ENCODE results near the gene OR2T6. TPM values are rescaled to one million over a fixed set of nuclear protein-coding genes. Genes with fewer than 3 reads are reported as not detected.
"Not testable (repeated sequence)": the region's sequence is repeated elsewhere in the genome, so short reads cannot be mapped to it uniquely, and the experiment has no call there.

The OR2T6 gene
- polyA plus RNA-seq, 3 donors: not detected

- no peak overlapping the region for H3K27ac Mint-ChIP-seq
- Histone ChIP-seq H4K20me1 (ENCODE audit: insufficient read depth, low read length) (no peaks in the 10 kb centered on the region), H3K36me3 (replicated peaks in 1 of 2; ENCODE audit: control insufficient read depth in 1 of 2, insufficient read depth in 2 of 2, low read length in 2 of 2) (no peaks in the 10 kb centered on the region), H3K27ac (ENCODE audit: low read depth in 1 of 2, low read length in 2 of 2) (no peak overlapping the region), H3K4me1 (ENCODE audit: control insufficient read depth in 1 of 2, insufficient read depth in 2 of 2, low read length in 2 of 2) (no peaks in the 10 kb centered on the region), H2AFZ (ENCODE audit: insufficient read depth, low read depth, low read length, poor library complexity, severe bottlenecking) (no peak overlapping the region), H3K4me2 (replicated peaks; ENCODE audit: extremely low read depth, low read length, poor library complexity, severe bottlenecking) (no peak overlapping the region), H3K27me3 (ENCODE audit: control insufficient read depth in 2 of 2, insufficient read depth in 2 of 2, low read length in 2 of 2) (no peaks in the 10 kb centered on the region), H3K4me3 (replicated peaks in 1 of 3; ENCODE audit: low read depth in 2 of 3, low read length in 3 of 3) (no peak overlapping the region), H3K79me2 (ENCODE audit: insufficient read depth, low read length) (no peaks in the 10 kb centered on the region), H3K9ac (ENCODE audit: insufficient read depth, low read length, poor library complexity, severe bottlenecking) (no peak overlapping the region), H3K9me3 (replicated peaks in 1 of 2; ENCODE audit: control insufficient read depth in 1 of 2, insufficient read depth in 1 of 2, low read length in 2 of 2) (peaks cover 15 to 23% of the 10 kb centered on the region in 2 donors)
- WGBS (ENCODE audit: insufficient coverage): 80% methylated on average over 1 of the region's 2 CpGs
- TF ChIP-seq CTCF (IDR thresholded peaks at IDR 0.05): no peak
- no peaks in the 10 kb centered on the region for H3K27me3 Mint-ChIP-seq (ENCODE audit: low read depth in 3 of 3)
- no peak for DNase-seq
- no peaks in the 10 kb centered on the region for H3K36me3 Mint-ChIP-seq
- intact Hi-C loops (cut with micrococcal nuclease): no loop called here
- H3K4me1 Mint-ChIP-seq: no peaks in the 10 kb centered on the region
- peaks cover 8 to 35% (median 17%) of the 10 kb centered on the region in 7 donors for H3K9me3 Mint-ChIP-seq
- H3K4me3 Mint-ChIP-seq: no peak overlapping the region
Measured at GRCh38 chr1:248417854-248418253, 42.3 kb downstream of the OR2T6 start.

- DNase-seq: no peak
- no peak for TF ChIP-seq CTCF (IDR thresholded peaks at IDR 0.05)
- Histone ChIP-seq H4K20me1 (ENCODE audit: insufficient read depth, low read length) (no peaks in the 10 kb centered on the region), H3K27ac (ENCODE audit: low read depth in 1 of 2, low read length in 2 of 2) (no peak overlapping the region), H3K4me2 (replicated peaks; ENCODE audit: extremely low read depth, low read length, poor library complexity, severe bottlenecking) (no peak overlapping the region), H3K27me3 (ENCODE audit: control insufficient read depth in 2 of 2, insufficient read depth in 2 of 2, low read length in 2 of 2) (no peaks in the 10 kb centered on the region), H3K36me3 (replicated peaks in 1 of 2; ENCODE audit: control insufficient read depth in 1 of 2, insufficient read depth in 2 of 2, low read length in 2 of 2) (no peaks in the 10 kb centered on the region), H3K9ac (ENCODE audit: insufficient read depth, low read length, poor library complexity, severe bottlenecking) (no peak overlapping the region), H2AFZ (ENCODE audit: insufficient read depth, low read depth, low read length, poor library complexity, severe bottlenecking) (no peak overlapping the region), H3K4me1 (ENCODE audit: control insufficient read depth in 1 of 2, insufficient read depth in 2 of 2, low read length in 2 of 2) (no peaks in the 10 kb centered on the region), H3K9me3 (replicated peaks in 1 of 2; ENCODE audit: control insufficient read depth in 1 of 2, insufficient read depth in 1 of 2, low read length in 2 of 2) (peaks cover 15 to 34% of the 10 kb centered on the region in 2 donors), H3K4me3 (replicated peaks in 1 of 3; ENCODE audit: low read depth in 2 of 3, low read length in 3 of 3) (no peak overlapping the region), H3K79me2 (ENCODE audit: insufficient read depth, low read length) (no peaks in the 10 kb centered on the region)
- peaks cover 8 to 35% (median 24%) of the 10 kb centered on the region in 7 donors for H3K9me3 Mint-ChIP-seq
- H3K4me3 Mint-ChIP-seq: no peak overlapping the region
- no CpG with 5 or more reads among the region's 1 CpG for WGBS (ENCODE audit: insufficient coverage)
- H3K27ac Mint-ChIP-seq: no peak overlapping the region
- no peaks in the 10 kb centered on the region for H3K36me3 Mint-ChIP-seq
- intact Hi-C loops (cut with micrococcal nuclease): no loop called here
- no peaks in the 10 kb centered on the region for H3K4me1 Mint-ChIP-seq
- H3K27me3 Mint-ChIP-seq (ENCODE audit: low read depth in 3 of 3): no peaks in the 10 kb centered on the region
Measured at GRCh38 chr1:248421384-248421783, 45.8 kb downstream of the OR2T6 start.

GRCh38 chr1:248427526-248428191 is 52.1 kb downstream of the OR2T6 start:
- H3K36me3 Mint-ChIP-seq; H3K27me3 Mint-ChIP-seq (ENCODE audit: low read depth in 3 of 3); H3K4me3 ChIP-seq (replicated peaks in 1 of 3; ENCODE audit: low read depth in 2 of 3, low read length in 3 of 3); H3K36me3 ChIP-seq (replicated peaks in 1 of 2; ENCODE audit: control insufficient read depth in 1 of 2, insufficient read depth in 2 of 2, low read length in 2 of 2); H4K20me1 ChIP-seq (ENCODE audit: insufficient read depth, low read length); H3K4me2 ChIP-seq (replicated peaks; ENCODE audit: extremely low read depth, low read length, poor library complexity, severe bottlenecking); H3K4me1 Mint-ChIP-seq; intact Hi-C loops (cut with micrococcal nuclease); H3K27ac ChIP-seq (ENCODE audit: low read depth in 1 of 2, low read length in 2 of 2); H3K27ac Mint-ChIP-seq; H3K4me1 ChIP-seq (ENCODE audit: control insufficient read depth in 1 of 2, insufficient read depth in 2 of 2, low read length in 2 of 2); H3K27me3 ChIP-seq (ENCODE audit: control insufficient read depth in 2 of 2, insufficient read depth in 2 of 2, low read length in 2 of 2); DNase-seq; H3K9ac ChIP-seq (ENCODE audit: insufficient read depth, low read length, poor library complexity, severe bottlenecking); H2AFZ ChIP-seq (ENCODE audit: insufficient read depth, low read depth, low read length, poor library complexity, severe bottlenecking); H3K79me2 ChIP-seq (ENCODE audit: insufficient read depth, low read length); H3K4me3 Mint-ChIP-seq: not testable (repeated sequence)
- WGBS (ENCODE audit: insufficient coverage): 95% methylated on average over 2 of the region's 3 CpGs
- H3K9me3 Mint-ChIP-seq: peaks cover 3 to 17% (median 7%) of the 10 kb centered on the region in 7 donors
- H3K9me3 ChIP-seq (replicated peaks in 1 of 2; ENCODE audit: control insufficient read depth in 1 of 2, insufficient read depth in 1 of 2, low read length in 2 of 2): peaks cover 2 to 13% of the 10 kb centered on the region in 2 donors

All from CD14-positive monocyte (primary cell).